Stimulated activated CD4-positive, alpha-beta T cell treated with anti-CD3 and anti-CD28 coated beads, Interleukin-1b, Interleukin-23, amount 100 ng/mL, for 24 hours (primary cell): ENCODE data around the gene NOPCHAP1.
"Not testable (repeated sequence)": the region's sequence is repeated elsewhere in the genome, so short reads cannot be mapped to it uniquely, and the experiment has no call there.

ENCODE experiments used
- DNase-seq, 4 experiments: peaks; one replicate each; pipeline ENCODE4 v3.0.0-alpha.2; 2020; ENCODE audit warnings: low read depth in 4 of 4, low spot score in 1 of 4

NOPCHAP1 gene

DNA sequence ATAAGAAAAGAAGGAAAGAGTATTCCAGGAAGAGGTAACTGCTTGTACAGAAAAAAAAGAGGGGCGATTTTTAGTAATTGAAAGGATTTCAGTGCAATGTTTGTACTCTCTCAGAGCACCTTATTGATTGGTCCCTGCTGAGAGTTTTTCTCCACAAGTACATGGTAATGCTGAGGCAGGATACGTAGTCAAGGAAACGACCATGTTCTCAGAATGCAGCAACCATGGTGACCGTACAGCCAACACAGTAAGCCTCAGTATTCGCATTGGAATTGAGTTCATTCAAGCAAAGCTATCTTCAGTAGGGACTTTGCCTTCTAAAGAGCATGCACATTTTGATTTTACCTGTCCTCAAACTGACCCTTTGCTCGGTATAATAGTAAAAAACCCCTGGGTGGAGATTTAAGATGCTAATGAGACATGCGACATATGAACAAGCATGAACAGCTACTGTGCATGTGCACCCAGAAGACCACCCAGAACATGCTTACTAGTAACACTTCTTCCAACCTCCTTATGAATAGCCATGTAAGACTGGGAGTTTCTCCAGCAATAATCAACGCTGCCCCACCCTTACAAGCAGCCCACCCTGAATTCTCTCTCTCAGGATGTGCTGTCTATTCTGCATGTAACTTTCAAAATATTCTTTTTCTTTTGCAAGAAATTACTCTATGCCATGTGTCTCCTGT is 21.8 kb upstream of the NOPCHAP1 start:
- no peak for DNase-seq

DNA sequence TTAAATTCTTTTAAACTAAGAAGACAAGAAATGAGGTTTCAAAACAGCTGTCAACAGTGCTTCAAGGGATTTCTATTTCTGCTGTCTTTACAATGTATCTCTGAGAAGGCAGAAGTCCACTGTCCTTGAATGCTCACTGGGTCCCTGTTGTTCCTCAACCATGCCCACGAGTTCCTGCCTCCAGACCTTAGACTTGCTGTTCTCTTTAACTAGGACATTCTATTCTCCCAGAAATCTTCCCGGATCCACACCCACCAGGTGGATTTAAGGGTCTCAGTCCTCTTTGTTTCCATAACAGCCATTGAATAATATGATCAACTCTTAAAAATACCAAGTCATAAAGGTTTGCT is 21.3 kb upstream of the NOPCHAP1 start:
- DNase-seq, result no peak

DNA sequence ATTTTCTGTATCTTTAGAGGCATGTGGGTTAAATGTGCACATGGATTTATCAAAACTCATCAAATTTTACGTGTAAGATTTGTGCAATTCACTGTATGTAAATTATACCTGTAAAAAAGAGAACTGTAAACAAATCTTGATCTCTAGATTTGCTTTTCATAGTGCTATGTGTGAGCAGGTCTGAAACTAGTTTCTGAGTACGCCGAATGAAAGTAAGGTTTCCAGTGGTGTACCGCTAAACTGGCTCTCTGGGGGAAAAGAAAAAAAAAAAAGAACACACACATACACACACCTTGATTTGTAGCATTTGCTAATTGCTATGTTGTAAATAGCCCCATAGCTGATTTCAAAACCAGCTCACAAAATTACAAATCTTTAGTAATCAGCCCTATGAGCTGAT is 19.4 kb upstream of the NOPCHAP1 start:
- no peak for DNase-seq

DNA sequence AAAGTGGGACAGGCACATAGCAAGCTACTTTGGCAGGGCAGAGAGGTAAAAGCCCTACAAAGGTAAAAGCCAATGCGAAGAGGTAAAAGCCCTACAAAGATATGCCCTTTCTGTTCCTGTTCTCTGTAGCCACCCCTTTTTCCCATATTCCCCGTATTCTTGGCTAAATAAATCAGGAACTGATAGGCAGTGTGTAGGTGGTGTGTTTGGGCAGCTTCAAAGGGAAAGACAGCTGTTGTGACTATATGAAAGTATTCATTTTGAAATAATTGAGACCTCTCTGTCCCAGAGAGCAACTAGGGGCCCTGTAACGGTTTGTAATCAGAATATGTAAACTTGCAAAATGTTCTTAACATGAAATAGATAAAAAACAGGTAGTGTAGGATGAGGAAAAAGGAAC is 16.8 kb upstream of the NOPCHAP1 start:
- no peak for DNase-seq

DNA sequence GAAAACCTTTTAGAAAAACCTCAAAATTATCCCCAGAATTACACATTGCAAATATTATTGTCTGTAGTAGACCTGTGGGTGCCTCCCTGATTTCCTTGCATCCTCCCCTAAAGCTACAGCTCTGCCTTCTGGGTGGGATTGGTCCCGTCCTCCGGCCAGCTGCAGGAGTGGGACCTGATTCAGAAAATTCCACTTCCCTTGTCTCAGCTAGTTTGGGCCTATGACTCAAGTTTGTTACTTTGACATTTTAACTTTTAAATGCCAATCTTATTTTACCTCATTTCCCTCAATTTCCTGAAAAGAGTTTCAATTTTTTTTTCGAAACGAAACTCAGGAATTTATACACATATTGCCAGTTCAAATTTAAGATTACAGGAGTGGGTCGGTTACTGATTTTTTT is 14.8 kb upstream of the NOPCHAP1 start:
- DNase-seq, result no peak

DNA sequence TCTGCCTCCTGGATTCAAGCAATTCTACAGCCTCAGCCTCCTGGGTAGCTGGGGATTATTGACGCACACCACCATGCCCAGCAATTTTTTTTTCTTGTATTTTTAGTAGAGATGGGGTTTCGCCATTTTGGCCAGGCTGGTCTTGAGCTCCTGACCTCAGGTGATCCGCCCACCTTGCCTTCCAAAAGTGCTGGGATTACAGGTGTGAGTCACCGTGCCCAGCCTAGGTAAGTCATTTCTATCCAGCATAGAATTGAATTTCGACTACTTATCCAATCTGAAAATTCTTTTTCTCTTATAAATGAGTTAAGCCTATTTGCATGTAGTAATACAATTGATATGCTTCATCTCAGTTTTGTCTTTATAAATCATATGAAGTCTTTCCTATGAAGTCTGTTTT is 12.9 kb upstream of the NOPCHAP1 start:
- no peak for DNase-seq

DNA sequence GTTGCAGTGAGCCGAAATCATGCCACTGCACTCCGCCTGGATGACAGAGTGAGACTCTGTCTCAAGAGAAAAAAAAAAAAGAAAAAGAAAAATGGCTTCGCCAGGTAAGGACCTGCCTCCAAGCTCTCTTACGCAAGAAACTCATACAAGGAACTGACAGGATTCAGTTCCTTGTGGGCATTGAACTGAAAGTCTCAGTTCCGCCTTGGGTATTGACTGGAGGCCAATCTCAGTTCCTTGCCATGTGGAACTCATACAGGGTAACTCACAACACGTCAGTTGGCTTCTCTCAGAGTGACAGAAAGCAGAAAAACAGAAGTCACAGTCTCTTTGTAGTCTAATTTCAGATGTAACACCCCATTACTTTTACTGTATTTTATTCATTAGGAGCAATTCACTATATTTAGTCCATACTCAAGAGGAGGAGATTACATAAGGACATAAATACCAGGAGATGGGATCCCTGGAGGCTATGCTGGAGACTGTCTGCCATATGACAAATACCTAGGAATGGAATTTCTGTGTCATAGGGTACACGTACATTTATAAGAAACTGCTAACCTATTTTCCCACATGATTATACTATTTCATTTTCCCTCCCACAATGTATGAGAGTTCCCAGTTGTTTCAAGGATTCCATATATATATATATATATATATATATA is 11.4 kb upstream of the NOPCHAP1 start:
- DNase-seq, result no peak

DNA sequence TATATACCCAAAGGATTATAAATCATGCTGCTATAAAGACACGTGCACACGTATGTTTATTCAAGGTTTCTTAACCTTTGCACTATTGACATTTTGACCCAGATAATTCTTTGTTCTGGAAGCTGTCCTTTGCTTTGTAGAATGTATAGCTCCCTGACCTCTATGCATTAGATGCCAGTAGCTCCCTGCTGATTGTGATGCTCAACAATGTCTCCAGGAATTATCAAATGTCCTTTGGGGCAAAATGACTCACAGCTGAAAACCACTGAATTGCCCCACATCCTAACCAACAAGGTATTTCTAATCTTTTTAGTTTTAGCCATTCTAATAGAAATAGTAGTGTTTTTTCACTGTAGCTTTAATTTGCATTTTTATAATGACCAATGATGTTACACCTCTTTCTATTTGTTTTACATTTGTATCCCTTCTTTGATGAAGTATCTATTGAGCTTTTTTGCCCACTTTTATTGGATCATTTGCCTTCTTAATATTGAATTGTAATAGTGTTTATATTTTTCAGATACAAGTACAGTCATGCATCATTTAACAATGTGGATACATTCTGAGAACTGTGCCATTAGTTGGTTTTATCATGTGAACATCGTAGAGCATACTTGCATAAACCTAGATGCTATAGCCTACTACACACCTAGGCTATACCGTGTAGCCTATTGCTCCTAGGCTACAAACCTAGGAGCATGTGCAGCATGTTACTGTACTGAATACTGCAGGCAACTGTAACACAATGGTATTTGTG is 10.4 kb upstream of the NOPCHAP1 start:
- no peak for DNase-seq

DNA sequence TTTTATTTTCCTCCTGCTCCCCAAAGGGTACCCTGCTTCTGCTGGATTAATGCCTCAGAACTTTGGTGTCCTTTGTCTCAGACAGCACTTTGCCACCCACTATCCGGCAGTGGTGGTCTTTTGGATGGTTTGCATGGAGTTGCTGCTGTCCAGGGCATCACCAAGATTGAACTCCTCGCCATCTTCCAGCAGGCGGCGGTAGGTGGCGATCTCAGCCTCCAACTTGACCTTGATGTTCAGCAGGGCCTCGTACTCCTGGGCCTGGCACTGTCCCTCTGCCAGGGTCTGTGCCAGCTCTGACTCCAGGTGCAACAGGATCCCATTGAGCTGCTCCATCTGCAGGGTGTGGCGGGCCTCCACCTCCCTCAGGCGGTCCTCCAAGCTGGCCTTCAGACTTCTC is 9.4 kb upstream of the NOPCHAP1 start:
- DNase-seq, result no peak

DNA sequence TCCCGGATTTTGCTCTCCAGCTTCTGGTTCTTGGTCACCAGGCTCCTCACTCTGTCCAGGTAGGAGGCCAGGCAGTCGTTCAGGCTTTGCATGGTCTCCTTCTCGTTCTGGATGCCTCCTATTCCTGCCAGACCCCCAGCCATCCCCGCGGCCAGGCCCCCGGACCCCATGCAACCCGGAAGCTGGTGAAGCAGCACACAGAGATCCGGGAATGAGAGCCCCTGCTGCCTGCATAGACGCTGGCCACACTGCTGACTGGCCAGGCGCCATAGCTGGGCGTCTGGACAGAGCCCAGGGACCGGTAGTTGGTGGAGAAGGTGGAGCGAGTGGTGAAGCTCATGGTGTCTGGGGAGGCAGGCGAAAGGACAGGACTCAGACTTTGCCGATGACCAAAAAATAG is 8.4 kb upstream of the NOPCHAP1 start:
- DNase-seq, result not testable (repeated sequence)

DNA sequence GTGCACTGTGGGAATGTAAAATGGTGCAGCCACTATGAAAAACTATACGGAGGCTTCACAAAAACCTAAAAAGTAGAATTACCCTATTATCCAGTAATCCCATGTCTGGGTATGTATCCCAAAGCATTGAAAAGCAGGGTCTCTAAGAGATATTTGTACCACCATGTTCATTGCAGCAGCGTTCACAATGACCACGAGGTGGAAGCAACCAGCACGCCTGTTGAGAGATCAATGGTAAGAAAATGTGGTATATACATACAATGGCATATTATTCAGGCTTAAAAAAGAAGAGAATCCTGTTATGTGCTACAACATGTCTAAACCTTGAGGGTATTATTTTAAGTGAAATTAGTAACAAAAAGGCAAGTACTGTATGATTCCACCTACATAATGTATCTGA is 910 bp upstream of the NOPCHAP1 start:
- DNase-seq, result no peak

DNA sequence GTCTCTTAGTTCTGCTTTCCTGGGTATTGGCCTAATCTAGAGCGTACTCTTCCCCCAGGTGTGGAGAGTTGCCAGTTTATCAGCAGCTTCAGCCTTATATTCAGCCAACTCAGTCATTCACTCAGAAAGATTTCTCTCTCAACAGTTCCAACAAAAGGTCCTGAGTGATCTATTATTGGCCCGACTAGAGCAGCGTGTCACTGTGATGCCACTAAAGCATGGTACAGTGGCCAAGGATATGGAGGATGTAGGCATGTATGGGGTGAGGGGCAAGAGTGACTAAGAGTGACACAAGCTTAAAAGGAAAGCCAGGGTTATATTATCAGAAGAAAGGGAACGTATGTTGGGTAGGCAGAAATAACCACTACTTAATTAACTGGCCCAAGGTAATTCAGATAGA is 4.8 kb downstream of the NOPCHAP1 start:
- DNase-seq, result no peak

DNA sequence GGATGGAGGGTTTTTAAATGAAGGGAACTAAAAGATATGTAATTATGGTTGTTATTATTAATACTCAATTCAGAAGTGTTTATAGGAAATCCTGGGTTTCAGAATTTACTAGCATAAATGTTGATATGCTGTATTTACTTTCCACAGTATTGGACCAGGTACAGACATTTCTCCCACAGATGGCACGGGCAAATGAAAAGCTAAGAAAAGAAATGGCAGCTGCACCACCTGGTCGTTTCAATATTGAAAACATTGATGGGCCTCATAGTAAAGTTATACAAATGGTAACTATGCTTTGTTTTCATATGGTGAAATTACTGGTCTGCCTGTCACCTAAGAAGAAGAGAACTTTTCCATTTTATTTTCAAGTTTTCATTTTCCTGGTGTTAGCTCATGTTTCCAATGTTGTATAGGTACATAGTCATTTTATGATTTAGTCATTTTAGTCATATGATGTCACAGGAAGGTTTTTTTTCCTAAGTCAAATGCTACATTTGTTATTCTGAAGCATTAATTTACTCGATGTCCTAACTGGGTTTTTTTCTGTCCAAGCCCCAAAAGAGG is 5.5 kb downstream of the NOPCHAP1 start:
- no peak for DNase-seq

DNA sequence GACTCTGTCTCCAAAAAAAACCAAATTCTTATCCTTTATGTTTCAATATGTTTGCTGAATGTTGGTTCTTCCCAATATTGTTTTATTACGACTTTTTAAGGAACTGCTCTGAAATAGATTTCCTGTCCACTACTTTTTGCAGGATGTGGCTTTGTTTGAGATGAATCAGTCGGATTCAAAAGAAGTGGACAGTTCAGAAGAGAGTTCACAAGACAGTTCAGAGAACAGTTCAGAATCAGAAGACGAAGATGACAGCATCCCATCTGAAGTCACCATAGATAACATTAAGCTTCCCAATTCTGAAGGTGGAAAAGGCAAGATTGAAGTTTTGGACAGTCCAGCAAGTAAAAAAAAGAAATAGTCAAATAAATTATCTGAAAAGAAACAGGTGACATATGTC is 8.2 kb downstream of the NOPCHAP1 start:
- no peak for DNase-seq

DNA sequence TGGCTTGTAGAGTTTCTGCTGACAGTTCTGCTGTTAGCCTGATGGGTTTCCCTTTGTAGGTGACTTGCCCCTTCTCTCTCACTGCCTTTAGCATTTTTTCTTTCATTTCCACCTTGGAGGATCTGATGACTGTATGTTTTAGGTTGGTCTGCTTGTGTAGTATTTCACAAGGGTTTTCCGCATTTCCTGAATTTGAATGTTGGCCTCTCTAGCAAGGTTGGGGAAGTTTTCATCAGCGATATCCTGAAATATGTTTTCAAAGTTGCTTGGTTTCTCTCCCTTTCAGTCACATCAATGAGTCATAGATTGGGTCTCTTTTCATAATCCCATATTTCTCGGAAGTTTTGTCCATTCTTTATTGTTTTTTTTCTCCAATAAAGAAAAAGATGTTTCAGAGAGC is 11.4 kb downstream of the NOPCHAP1 start:
- no peak for DNase-seq

DNA sequence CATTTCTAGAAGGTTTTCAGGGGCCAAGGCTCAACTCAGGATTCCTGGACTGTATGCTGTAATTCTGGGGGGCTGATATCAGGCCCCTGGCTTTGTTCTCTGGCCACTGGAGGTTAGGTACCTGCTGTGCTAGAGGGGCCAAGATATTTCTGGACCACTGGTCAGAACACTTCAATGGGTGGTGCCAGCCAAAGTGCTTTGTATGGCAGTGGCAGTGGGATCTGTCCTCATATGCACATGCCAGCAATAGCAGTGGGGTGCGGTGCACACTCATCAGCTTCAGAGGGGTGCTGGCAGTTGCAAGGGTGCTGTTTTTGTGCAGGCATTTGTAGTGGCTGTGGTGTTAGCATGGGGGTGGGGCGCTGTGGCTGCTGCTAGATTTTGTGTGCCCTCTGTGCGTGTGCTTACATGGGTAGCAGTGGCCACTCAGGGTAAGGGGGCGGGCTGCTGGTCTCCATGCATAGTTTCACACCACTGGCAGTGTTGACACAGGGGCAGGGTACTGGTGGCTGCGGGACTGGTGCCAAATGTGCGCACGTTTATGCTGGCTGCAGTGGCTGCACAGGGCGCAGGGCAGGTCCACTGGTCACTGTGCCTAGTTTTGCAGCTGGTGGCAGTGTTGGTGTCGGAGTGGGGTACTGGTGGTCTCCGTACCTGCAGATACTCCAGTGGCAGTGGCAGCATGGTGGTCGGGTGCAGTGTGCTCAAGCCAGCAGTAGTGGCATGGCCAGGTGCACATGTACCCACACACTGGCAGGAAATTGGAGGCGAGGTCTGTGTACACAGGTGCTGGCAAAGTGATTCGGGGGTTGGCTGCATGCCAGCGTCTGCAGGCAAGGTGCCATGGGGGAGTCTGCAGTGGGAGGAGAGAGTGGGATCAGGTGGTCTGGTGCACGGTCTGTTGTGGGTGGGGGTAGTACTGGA is 12.6 kb downstream of the NOPCHAP1 start:
- no peak for DNase-seq

DNA sequence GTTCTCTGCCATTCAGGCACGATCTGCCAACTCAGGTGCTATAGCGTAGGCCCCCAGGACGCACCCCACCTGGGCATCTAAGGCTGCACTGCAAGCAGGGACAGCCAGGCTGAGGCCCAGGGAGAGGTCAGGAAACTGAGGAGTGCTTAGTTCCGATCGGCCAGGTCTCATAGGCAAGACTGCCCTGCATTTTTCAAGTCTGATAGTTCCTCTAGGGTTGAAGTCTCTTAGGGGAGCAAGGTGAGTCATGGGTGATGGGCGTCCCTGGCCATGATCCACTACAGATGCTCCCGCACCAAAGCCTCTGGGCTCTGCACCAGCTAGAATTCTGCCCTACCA is 13.2 kb downstream of the NOPCHAP1 start:
- DNase-seq, result no peak

DNA sequence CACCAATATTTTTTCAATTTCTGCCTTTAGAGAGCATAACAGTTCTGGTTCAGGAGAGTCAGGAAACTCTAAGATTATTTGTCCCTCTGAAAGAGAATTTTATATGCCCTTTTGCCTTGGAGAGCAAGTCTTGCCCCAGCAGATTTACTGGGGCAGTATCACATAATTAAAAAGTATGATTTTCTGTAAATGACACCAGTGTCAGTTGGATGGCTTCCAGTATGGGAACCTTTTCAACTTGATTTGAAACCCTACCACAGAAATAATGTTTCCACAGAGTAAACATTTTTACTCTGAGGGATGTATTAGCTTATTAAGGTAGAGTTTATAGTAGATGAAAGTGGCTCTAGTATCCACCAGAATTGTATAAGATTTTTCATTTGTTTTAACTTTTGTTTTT is 15.4 kb downstream of the NOPCHAP1 start:
- DNase-seq, result no peak

DNA sequence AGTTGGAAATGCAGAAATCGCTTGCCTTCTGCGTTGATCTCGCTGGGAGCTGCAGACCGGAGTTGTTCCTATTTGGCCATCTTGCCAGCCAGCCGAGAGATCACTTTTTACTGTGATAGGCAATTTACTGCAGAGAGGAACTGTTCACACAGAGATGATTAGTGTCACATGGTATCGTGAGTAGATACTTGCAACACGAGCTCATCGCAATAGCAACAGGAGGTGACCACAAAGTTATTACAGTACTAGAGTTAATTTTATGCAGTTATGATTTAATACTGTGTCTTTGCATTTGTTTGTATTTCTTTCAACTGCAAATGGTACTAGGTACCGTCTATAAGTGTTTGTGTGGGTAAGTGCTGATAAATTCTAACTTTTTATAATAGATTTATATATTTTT is 27.8 kb downstream of the NOPCHAP1 start:
- no peak for DNase-seq

DNA sequence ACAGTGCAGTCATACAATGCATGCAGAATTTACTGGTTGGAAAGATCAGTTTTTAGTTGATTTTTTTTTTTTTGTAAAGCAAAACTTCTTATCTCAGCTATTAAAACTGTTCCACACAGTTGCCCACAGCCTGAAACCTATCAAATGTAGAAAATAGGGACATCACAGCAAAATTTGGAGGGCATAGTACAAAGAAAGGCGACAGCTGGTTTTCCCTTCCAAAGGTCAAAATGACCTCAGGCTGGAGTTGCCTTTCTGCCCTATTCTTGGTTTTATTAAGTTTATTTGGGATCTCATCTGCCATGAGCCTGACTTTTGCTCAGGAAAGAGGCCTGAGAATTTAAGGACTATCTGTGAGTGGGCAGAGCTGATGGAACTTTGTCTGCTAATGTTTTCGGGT is 28.5 kb downstream of the NOPCHAP1 start:
- no peak for DNase-seq

DNA sequence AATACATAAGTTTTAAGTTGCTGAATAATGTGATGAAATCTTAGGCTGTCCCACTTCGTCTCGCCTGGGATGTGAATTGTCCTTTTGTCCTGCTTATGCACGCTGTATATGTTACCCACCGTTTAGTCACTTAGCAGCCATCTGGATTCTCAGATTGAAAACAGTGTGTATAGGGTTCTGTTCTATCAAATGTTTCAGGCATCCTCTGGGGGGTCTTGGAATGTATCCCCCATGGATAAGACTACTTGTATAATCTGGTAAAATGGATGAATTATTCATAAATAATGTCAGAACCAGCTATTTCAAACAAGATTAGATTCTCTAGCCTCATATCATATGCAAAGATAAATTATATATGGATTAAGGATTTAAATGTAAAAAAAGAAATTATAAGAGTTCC is 29.4 kb downstream of the NOPCHAP1 start:
- DNase-seq, result no peak
